HG03354 (cell line): ENCODE data around the gene DYRK2.
"Not testable (repeated sequence)": the region's sequence is repeated elsewhere in the genome, so short reads cannot be mapped to it uniquely, and the experiment has no call there.

Experiments used
- ATAC-seq: cut with Tn5 transposase; IDR thresholded peaks from one replicate; pipeline ENCODE4 v1.9.1; 2021; ENCODE audit warnings: mild to moderate bottlenecking; ENCODE audit not compliant: unreplicated experiment, poor library complexity, severe bottlenecking

DYRK2 gene

GRCh38 chr12:67667276-67668073, 18.9 kb downstream of the DYRK2 start:
- no peak for ATAC-seq

- no peak for ATAC-seq
Observed at GRCh38 chr12:67669217-67669933, 20.8 kb downstream of the DYRK2 start.

GRCh38 chr12:67669934-67670631, 21.5 kb downstream of the DYRK2 start:
- ATAC-seq, result no peak

- ATAC-seq, result no peak
Observed at GRCh38 chr12:67671419-67671818, 22.9 kb downstream of the DYRK2 start.

GRCh38 chr12:67671892-67672291, 23.3 kb downstream of the DYRK2 start:
- no peak for ATAC-seq

GRCh38 chr12:67672507-67672906, 24.0 kb downstream of the DYRK2 start:
- ATAC-seq, result not testable (repeated sequence)

- not testable (repeated sequence) for ATAC-seq
Observed at GRCh38 chr12:67673509-67673908, 25.0 kb downstream of the DYRK2 start.

GRCh38 chr12:67674417-67674816, 25.9 kb downstream of the DYRK2 start:
- no peak for ATAC-seq

GRCh38 chr12:67676624-67677023, 28.1 kb downstream of the DYRK2 start:
- ATAC-seq, result no peak

- ATAC-seq, result no peak
Observed at GRCh38 chr12:67677166-67677565, 28.6 kb downstream of the DYRK2 start.

GRCh38 chr12:67681105-67681778, 32.7 kb downstream of the DYRK2 start:
- ATAC-seq, result no peak

- no peak for ATAC-seq
Observed at GRCh38 chr12:67681941-67682620, 33.5 kb downstream of the DYRK2 start.

- ATAC-seq, result no peak
Observed at GRCh38 chr12:67689385-67689784, 40.8 kb downstream of the DYRK2 start.

GRCh38 chr12:67690656-67691055, 42.1 kb downstream of the DYRK2 start:
- ATAC-seq, result no peak

- ATAC-seq, result no peak
Observed at GRCh38 chr12:67691220-67691619, 42.7 kb downstream of the DYRK2 start.

- no peak for ATAC-seq
Observed at GRCh38 chr12:67692135-67692534, 43.6 kb downstream of the DYRK2 start.

- peak; percentile 93 for ATAC-seq
Observed at GRCh38 chr12:67692966-67693365, 44.4 kb downstream of the DYRK2 start.

GRCh38 chr12:67693894-67694293, 45.3 kb downstream of the DYRK2 start:
- no peak for ATAC-seq

GRCh38 chr12:67694306-67694900, 45.9 kb downstream of the DYRK2 start:
- no peak for ATAC-seq
